GM21526 (cell line): ENCODE measurements around the gene SPIRE1.
"Not testable (repeated sequence)": the region's sequence is repeated elsewhere in the genome, so short reads cannot be mapped to it uniquely, and the experiment has no call there.

Experiments
- ATAC-seq: cut with Tn5 transposase; IDR thresholded peaks from one replicate; pipeline ENCODE4 v1.9.1; 2021; ENCODE audit warnings: moderate library complexity; ENCODE audit not compliant: unreplicated experiment, low FRiP score

Gene SPIRE1

DNA sequence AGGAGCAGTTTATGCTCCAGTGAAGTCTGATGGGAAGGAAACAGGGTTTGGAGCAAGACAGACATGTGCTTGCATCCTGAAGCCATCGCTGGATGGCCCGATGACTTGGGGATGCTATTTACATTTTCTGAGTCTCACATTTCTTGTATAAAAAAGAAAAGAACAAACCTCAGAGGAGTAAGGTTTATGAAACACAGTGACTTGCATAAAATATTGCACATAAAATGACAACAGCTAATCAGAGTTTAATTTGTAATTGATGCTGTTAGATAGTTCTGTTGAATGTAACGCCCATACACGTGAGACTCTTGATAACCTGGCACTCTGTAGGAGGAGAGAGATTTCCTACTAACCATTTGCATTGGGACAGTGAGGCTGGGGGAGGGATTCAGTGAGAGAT is 233.7 kb downstream of the SPIRE1 start:
- no peak for ATAC-seq

DNA sequence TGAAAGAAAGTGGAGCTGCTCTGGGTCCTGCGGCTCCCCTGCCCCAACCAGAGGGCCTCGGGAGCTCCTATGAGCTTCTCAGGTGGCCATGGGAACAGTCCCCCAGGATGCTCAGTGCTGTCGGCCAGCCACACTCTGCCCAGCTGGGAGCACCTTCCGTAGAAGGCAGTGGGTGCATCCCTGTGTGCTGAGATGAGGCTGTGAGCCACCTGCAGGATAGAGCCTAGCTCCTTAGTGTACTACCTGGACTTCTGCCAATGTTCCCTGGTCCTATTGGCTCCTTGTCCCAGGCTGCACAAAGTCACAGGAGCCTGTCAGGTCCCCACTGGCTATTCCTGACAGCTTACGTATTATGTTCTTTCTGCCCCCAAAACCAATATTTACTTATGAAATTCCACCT is 234.1 kb downstream of the SPIRE1 start:
- ATAC-seq: no peak

DNA sequence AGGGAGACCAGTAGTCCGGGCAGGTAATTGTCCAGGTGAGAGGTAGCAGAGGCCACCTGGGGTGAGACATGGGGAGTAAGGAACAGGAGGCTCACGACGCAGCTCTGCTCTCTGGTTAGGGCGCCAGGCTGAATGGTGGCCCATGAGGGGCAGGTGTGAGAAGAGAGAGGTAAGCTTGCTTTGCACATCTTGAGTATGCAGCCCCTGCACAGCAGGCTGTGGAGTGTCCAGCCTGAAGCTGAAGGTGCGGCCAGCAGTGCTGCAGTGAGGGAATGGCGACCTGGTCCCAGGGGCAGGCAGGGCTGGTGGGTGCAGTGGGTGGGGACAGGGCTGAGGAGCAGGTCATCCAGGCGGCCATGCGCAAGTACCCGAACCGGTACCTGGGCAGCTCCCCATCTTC is 234.5 kb downstream of the SPIRE1 start:
- no peak for ATAC-seq

DNA sequence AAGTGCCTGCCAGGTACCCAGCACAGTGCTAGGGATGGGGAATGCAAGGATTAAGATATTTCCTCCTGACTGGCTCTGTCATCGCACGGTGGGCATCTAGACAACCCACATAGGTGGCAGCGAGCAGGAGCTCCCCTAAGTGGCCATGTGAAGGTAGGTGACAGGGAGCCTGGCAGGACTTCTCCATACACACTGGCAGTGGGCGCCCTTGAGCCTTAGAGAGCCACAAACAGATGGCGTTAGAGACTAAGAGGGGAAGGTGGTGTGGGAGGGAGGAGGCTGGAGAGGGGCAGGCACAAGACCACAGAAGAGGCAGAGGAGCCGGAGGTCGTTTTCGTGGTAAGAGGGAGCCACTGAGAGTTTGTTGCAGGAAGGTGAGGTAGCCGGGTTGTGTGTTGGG is 235.0 kb downstream of the SPIRE1 start:
- ATAC-seq: no peak

DNA sequence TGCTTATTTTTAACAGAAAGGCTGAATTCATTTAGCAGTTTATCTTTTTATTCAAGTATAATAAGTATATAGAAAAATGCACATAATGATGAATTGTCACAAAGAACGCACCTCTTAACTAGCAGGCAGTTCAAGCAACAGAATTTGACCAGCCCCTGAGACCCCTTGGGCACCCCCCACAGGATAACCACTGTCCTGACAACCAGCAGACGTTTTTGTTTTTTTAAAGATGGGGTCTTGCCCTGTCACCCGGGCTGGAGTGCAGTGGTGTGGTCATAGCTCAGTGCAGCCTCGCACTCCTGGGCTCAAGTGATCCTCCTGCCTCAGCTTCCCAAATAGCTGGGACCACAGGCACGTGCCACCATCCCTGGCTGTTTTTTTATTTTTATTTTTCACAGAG is 236.2 kb downstream of the SPIRE1 start:
- ATAC-seq: no peak

DNA sequence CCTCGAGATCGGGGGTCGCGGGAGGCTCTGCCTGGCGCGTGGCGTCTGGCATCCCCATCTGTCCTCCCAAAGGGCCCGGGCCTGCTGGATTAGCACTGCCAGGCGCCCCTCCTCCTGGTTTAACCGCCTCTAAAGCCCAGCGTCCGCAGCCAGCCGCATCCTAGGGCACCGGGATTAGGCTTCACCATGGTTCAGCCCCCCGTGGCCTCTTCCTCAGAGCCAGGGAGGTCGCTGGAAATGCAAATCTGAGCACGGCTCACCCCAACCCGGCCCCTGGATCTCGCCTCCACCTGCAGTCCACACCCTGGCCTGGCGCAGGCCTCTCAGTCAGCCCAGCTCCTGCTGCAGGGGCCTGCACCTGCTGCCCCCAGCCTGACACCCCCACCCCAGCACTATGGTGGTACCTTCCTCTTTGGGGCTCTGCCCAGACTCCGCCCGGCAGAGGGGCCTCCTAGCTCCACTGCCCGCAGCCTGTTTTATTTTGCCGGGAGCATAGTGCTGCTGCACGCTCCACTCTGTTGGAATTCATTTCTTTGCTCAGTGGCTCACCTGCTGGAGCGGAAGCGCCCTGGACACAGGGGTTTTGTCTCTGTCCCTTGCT is 237.0 kb downstream of the SPIRE1 start:
- ATAC-seq: no peak

DNA sequence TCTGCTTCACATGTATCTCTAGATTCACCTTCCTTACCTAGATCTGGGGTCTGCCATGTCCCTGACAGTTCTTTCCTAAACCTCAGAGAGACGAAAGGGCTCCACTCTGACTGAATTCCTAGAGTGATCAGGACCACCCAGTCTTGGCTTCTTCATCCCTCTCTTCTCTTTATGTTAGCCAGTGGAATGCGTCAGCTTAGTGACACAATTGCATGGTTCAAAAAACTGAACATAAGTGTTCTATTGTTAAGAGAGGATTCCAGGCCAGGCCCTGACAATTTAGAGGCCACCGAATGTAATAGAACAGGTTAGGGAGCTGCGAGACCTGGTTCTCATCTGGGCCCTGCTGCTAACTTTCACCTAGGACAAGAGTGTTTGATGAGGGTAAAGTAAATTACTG is 240.2 kb downstream of the SPIRE1 start:
- ATAC-seq: no peak

DNA sequence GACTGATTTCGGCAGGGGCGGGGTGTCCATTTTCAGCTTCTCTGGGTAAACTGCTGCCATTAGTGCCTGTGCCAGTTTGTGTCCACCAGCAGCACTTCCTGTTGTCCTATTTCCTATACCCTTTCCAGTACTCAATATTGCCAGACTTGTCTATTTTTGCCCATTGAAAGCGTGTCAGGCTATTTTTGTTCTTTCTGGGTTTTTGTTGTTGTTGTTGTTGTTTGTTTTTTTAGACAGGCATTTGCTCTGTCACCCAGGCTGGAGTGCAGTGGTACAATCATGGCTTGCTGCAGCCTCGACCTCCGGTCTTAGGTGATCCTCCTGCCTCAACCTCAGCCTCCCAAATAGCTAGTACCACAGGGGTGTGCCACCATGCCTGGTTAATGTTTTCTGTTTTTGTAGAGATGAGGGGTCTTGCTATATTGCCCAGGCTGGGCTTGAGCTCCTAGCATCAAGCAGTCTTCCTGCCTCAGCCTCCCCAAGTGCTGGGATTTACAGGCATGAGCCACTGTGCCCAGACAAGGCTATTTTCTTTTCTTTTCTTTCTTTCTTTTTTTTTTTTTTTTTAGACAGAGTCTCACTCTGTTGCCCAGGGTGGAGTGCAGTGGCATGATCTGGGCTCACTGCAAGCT is 241.7 kb downstream of the SPIRE1 start:
- no peak for ATAC-seq

DNA sequence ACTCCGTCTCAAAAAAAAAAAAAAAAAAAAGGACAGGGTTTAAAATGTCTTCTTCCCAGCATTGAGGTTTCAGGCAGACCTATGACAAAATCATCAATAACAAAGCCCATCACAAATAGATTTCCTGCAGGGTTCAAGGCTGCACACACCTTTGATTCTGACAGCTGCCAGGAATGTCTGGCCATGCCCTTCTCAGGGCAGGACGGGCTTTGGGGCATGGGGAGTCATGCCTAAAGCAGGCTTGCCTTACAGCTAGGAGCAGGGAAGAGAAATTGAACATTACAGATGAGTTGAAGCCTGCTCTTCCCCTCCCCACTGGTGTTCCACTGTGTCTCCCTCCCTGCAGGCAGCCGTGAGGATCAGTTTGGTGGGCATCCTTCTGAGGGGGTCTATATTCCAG is 246.5 kb downstream of the SPIRE1 start:
- ATAC-seq: no peak

DNA sequence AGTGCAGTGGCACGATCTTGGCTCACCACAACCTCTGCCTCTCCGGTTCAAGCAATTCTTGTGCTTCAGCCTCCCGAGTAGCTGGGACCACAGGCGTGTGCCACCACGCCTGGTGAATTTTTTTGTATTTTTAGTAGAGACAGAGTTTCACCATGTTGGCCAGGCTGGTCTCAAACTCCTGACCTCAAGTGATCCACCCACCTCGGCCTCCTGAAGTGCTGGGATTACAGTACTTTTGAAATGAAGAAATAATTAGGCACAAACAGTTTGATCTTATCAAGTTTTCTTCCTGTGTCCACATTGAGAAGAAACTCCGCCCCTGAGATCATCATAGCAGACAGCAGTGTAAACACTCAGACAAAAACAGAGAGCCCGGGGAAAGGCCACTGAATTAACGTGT is 247.2 kb downstream of the SPIRE1 start:
- ATAC-seq: not testable (repeated sequence)

DNA sequence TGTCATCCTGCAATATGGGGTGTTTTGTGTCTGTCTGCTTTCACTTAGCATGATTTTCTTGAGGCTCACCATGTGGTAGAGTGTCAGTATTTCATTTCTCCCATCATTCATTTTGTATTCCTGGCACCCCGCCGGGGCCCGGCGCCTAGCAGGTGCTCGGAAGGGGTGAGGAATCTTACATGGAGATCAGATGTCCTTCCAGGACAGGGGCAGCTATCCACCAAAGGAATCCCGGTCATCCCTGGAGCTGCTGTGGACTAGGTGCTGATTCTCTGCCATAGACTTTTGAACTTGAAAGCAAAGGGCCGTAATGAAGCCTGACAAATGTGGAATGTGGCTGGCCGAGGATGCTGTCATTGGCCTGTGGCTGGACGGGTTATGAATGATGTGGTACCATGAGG is 247.8 kb downstream of the SPIRE1 start:
- no peak for ATAC-seq

DNA sequence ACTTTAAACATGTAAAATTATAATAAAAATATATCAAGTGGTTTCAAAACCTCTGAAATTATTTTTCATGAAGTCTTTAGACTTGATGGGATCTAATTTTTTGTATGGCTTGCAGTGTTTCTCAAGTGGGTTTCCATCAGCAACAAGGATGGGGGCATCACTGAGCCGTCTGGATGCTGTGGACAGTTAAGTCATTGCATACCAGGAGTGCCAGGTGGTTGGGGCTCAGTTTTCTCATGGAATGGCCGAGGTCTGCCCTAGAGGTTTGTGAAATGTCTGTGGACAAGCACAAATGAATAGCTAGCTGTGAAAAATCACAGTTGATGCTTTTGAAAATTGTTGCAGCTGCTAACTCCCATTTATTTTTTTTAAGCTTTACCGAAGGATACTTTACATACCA is 248.4 kb downstream of the SPIRE1 start:
- no peak for ATAC-seq

DNA sequence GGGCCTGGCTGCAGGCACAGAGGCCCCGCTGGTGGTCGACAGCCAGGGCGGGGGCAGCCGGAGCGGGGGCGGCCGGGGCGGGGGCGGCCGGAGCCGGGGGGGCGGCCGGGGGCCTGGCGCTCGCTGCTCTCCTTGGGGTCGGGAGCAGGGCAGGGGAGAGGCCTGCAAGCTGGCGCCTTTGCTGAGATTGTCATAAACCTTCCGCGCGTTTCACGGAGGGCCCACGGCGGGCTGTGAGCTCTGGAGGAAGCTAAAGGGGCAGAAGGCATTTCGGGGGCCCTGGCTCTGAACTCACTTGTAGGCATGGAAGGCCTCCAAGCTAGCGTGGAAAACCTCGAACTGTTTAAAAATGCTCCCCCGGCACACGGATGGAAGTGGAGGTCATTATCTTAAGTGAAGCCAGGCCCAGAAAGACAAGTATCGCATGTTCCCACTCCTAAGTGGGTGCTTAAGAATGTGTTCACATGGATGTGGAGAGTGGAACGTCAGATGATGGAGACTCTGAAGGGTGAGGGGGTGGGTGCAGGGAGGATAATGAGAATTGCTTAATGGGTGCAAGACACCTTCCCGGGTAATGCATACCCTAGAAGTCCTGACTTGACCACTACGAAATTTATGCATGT is 249.5 kb downstream of the SPIRE1 start:
- ATAC-seq: no peak

DNA sequence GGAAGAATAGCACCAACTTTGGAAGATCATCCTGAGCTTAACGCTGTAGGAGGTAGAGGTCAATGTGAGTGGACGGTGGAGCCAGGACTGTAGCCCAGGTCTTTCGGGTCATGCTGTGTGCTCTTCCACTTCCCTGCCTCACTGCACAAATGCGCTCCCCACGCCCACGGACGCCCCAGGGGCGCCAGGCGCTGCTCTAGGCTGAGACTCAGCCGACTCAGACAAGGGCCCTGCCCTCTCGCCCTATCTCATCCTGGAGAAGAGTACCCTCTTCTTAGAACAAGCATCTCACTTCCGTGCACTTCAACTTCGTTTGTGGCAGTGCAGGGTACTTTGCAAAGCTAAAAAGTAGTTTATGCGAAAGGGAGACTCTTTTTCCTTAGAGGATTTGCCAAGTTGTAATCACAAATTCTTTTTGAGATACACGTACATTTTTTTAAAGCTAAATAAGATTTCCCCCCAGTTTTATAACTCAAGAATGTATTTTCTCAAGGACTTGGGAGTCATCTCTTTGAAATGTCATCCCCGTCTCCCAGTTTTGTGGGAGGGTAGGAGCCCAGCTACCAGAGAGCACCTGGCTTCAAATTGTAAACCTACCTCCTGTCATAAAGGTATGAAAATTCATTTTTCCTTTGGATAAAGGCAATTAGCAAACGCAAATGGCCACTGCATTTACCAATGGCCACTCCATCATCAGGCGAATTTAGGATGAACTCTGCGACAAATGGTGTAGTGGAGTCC is 251.4 kb downstream of the SPIRE1 start:
- ATAC-seq: no peak

DNA sequence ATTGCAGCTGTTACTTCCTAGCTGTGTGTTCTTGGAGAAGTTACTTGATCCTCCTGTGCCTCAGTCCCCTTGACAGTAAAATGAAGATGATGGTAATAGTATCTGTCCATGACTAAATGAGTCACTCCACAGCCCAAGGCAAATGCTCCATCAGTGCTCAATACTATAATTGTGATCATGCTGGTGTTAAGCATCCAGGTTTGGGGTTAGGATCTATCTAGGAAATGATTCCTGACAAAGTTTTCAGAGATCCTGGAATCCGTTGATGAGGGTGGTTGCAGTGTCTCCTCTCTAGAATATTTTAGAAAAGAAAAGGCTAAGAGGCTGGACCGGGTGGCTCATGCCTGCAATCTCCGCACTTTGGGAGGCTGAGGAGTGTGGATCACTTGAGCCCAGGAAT is 252.8 kb downstream of the SPIRE1 start:
- ATAC-seq: no peak

DNA sequence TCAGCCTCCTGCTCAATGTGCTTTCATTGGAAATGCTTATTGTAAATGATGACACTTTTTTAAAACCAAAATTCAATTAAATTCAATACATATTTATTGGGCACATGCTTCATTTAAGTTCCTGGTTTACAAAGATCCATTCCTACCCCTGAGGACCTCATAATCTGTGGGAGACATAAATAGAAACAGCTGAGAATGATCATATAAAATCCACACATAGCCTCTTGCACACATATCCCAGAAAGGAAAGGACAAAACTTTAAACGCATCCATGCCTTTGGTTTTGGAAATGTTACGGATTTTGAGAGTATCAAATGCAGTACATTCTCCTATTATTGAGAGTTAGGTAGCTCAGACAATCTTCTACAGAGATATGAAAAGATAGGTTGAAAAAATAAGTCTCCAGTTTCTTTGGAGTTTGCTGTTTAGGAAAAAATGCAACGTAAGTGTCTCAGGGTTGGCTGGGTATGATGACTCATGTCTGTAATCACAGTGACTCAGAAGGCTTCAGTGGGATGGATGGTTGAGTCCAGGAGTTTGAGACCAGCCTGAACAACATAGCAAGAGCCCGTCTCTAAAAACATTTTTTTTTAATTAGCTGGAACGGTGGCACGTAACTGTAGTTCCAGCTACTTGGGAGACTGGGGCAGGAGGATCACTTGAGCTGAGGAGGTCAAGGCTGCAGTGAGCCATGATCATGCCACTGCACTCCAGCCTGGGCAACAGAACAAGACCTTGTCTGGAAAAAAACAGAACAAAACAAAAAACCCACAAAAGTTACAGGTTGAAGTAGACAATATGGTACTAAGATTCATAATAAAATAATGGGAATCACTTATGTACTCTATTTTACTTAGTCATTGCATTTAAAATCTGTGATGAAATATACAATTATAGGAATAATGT is 254.1 kb downstream of the SPIRE1 start:
- ATAC-seq: no peak

DNA sequence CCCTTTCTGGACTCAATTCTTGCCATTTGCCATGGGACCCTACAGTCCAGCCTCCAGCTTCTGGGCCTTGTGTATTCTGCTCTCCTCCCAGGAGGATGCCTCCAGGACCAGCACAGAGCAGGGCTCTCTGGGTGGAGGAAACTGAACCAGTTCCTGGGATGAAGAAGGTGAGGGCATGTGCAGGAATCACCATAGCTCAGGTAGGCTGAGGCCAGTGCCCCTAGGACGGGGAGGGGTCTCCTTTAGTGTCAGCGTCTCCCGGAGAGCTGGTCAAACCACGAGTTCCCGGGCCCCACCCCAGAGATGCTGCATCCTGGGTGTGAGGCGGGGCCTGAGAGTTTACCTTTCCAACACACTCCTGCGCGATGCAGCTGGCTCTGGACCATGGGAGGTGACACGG is 256.0 kb downstream of the SPIRE1 start:
- no peak for ATAC-seq

DNA sequence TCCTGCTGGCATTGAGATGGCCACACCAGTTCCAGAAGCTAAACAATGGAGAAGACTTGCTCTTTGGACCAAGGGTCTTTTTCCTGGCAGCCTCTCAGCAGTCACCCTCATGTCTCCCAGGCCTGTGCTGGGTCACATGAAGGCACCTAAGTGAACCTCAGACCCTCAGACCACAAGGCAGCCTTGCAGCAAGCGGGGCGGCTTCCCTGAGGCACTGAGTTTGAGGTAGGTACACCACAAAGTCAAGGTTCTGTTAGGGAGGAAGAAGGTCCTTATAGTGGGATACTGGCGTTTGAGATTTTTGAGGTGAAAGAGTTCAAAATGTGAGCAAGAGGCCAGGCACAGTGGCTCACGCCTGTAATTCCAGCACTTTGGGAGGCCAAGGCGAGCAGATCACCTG is 258.7 kb downstream of the SPIRE1 start:
- ATAC-seq: no peak

DNA sequence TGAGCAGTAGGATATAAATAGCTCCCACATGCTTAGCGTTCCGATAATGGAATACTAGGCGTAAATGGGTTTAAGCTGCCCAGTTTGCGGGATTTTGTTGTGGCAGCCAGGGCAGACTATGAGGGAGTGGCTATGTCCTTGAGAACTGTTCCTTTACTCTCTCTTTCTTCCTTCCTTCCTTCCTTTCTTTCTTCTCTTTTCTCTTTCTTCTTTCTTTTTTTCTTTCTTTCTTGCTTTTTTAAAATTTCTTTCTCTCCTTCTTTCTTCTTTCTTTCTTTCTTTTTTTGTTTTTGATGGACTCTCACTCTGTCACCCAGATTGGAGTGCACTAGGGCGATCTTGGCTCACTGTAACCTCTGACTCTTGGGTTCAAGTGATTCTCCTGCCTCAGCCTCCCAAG is 259.3 kb downstream of the SPIRE1 start:
- ATAC-seq: no peak

DNA sequence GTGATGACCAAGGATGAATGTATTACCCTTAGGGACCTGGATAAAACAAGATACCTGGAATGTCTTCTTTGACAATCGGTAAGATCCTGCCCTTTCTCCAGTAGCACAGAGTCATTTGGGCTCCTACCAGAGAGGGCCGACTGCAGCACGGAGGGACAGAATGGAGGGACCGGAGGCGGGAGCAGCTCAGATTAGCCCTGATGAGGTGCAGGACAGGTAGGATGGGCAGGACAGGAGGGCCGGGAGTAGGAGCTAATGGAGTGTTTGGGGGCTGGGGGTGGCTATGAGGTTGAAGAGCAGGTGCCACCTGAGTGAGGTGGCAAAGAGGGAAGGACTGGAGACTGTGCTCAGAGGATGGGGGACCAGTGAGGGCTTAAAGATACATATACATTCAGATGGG is 260.1 kb downstream of the SPIRE1 start:
- ATAC-seq: no peak

DNA sequence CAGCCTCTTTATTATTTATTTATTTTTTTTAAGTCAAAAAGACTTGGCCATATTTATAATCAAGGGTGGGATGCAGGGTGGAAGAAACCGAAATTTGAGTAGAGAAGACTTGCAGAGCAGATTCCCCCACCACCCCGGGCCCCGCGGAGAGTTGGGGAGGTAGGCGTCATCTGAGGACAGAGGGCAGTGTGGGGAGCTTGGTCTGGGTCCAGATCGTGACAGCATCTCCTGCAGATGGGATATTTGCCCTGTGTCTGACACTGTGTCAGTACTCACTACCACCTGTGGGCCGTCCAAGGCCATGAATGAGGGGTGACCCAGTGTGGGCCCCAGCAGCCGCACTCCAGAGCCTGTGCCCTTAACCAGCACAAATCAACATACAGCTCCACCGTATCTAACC is 260.7 kb downstream of the SPIRE1 start:
- ATAC-seq: no peak
